CD4-positive, alpha-beta T cell treated with Interleukin-17A for 1 hour (primary cell): Measurements from ENCODE around the gene ITGA3.
A peak's percentile ranks its signal among the peaks of the same experiment; 100 is the strongest.

Source experiments
- DNase-seq: peaks from one replicate; pipeline ENCODE4 v3.0.0-alpha.2; 2020

Gene ITGA3

GRCh38 chr17:50055426-50056216 lies at the start of gene ITGA3:
TSS of gene ITGA3 (plus strand) at chr17:50056110. CDS start at chr17:50056440, 330 bp downstream.
- peak; percentile 72 for DNase-seq

- DNase-seq = no peak
Measured at GRCh38 chr17:50009282-50009681, 46.6 kb upstream of the ITGA3 start.

- DNase-seq = no peak
Measured at GRCh38 chr17:50013079-50013478, 42.8 kb upstream of the ITGA3 start.

GRCh38 chr17:50014471-50015088 lies 41.3 kb upstream of the ITGA3 start:
- DNase-seq = no peak

- no peak for DNase-seq
Measured at GRCh38 chr17:50015146-50015545, 40.8 kb upstream of the ITGA3 start.

GRCh38 chr17:50018909-50019308 lies 37.0 kb upstream of the ITGA3 start:
- no peak for DNase-seq

GRCh38 chr17:50020841-50021599 lies 34.9 kb upstream of the ITGA3 start:
- no peak for DNase-seq

GRCh38 chr17:50021681-50022370 lies 34.1 kb upstream of the ITGA3 start:
- DNase-seq = no peak

GRCh38 chr17:50022463-50023130 lies 33.3 kb upstream of the ITGA3 start:
- DNase-seq = no peak

GRCh38 chr17:50023520-50023919 lies 32.4 kb upstream of the ITGA3 start:
- DNase-seq = no peak

- no peak for DNase-seq
Measured at GRCh38 chr17:50024808-50025207, 31.1 kb upstream of the ITGA3 start.

- DNase-seq = no peak
Measured at GRCh38 chr17:50026046-50026675, 29.7 kb upstream of the ITGA3 start.

- peak; percentile 80 for DNase-seq
Measured at GRCh38 chr17:50026837-50027171, 29.1 kb upstream of the ITGA3 start.

- DNase-seq = no peak
Measured at GRCh38 chr17:50027172-50027880, 28.6 kb upstream of the ITGA3 start.

GRCh38 chr17:50027881-50028735 lies 27.8 kb upstream of the ITGA3 start:
- no peak for DNase-seq

- no peak for DNase-seq
Measured at GRCh38 chr17:50028736-50029120, 27.2 kb upstream of the ITGA3 start.

- no peak for DNase-seq
Measured at GRCh38 chr17:50029185-50029584, 26.7 kb upstream of the ITGA3 start.

- no peak for DNase-seq
Measured at GRCh38 chr17:50033316-50033715, 22.6 kb upstream of the ITGA3 start.

GRCh38 chr17:50034498-50035364 lies 21.2 kb upstream of the ITGA3 start:
- DNase-seq = no peak
